ENCODE measurements around the gene IFRD1. TPM values are rescaled to one million over a fixed set of nuclear protein-coding genes. Genes with fewer than 3 reads are reported as not detected.

IFRD1 gene
- total and polyA plus RNA-seq, 12 donors, result 17.5 to 94.6 (median 30.3) TPM

- peak in 1 of 9 donors; percentile 10 for TF ChIP-seq CTCF (IDR thresholded peaks at IDR 0.05)
- Histone ChIP-seq H3K4me1 (peaks cover 0 to 49% (median 22%) of the 10 kb centered on the region in 9 donors), H3K36me3 (peaks cover 0 to 100% (median 53%) of the 10 kb centered on the region in 9 donors), H3K9me3 (no peaks in the 10 kb centered on the region), H3K27ac (peak overlapping the region in 6 of 10 donors; percentile 3 to 65 (median 24)), H3K27me3 (no peaks in the 10 kb centered on the region), H3K4me3 (no peak overlapping the region)
- intact Hi-C loops (cut with DNase I), result no loop called here
- ATAC-seq, result peak; percentile 55 to 95 (median 85)
- peak in 1 of 2 donors; percentile 59 for DNase-seq
Measured at GRCh38 chr7:112462236-112462635, 12.0 kb downstream of the IFRD1 start.

- Histone ChIP-seq H3K27me3 (no peaks in the 10 kb centered on the region), H3K36me3 (peaks cover 0 to 100% (median 53%) of the 10 kb centered on the region in 9 donors), H3K4me3 (no peak overlapping the region), H3K9me3 (no peaks in the 10 kb centered on the region), H3K4me1 (peaks cover 0 to 49% (median 15%) of the 10 kb centered on the region in 9 donors), H3K27ac (no peak overlapping the region)
- intact Hi-C loops (cut with DNase I), result no loop called here
- TF ChIP-seq CTCF (IDR thresholded peaks at IDR 0.05), result no peak
- DNase-seq, result no peak
- no peak for ATAC-seq
- 92 to 95% methylated on average over 4 of the region's 4 CpGs for WGBS, 2 donors
Measured at GRCh38 chr7:112467867-112468266, 17.6 kb downstream of the IFRD1 start.

- peaks cover 0 to 30% (median 8%) of the 10 kb centered on the region in 9 donors for H3K4me1 ChIP-seq
- intact Hi-C loops (cut with DNase I), result no loop called here
- H3K36me3 ChIP-seq, result peaks cover 0 to 100% (median 62%) of the 10 kb centered on the region in 9 donors
- TF ChIP-seq CTCF (IDR thresholded peaks at IDR 0.05), result no peak
- ATAC-seq, result peak in 5 of 8 donors; percentile 22 to 93 (median 49)
- peak overlapping the region in 5 of 10 donors; percentile 7 to 55 (median 38) for H3K27ac ChIP-seq
- 47 to 49% methylated on average over 4 of the region's 4 CpGs for WGBS, 2 donors
- no peak for DNase-seq
- H3K9me3 ChIP-seq, result no peaks in the 10 kb centered on the region
- no peak overlapping the region for H3K4me3 ChIP-seq
- no peaks in the 10 kb centered on the region for H3K27me3 ChIP-seq
Measured at GRCh38 chr7:112470194-112470593, 19.9 kb downstream of the IFRD1 start.

GRCh38 chr7:112476390-112477052 lies 26.3 kb downstream of the IFRD1 start:
- intact Hi-C loops (cut with DNase I), result no loop called here
- TF ChIP-seq CTCF (IDR thresholded peaks at IDR 0.05), result no peak
- WGBS, 2 donors, result 97% methylated on average over 8 of the region's 8 CpGs
- Histone ChIP-seq H3K27me3 (no peaks in the 10 kb centered on the region), H3K36me3 (peaks cover 0 to 73% (median 40%) of the 10 kb centered on the region in 9 donors), H3K9me3 (no peaks in the 10 kb centered on the region), H3K27ac (no peak overlapping the region), H3K4me3 (no peak overlapping the region), H3K4me1 (peaks cover 0 to 14% (median 4%) of the 10 kb centered on the region in 9 donors)
- no peak for ATAC-seq
- no peak for DNase-seq
